ENCODE results near the gene TCF7L1. TPM values are rescaled to one million over a fixed set of nuclear protein-coding genes. Genes with fewer than 3 reads are reported as not detected.

Gene TCF7L1
- total RNA-seq, 2 experiments from 2014 or later = not detected

DNA sequence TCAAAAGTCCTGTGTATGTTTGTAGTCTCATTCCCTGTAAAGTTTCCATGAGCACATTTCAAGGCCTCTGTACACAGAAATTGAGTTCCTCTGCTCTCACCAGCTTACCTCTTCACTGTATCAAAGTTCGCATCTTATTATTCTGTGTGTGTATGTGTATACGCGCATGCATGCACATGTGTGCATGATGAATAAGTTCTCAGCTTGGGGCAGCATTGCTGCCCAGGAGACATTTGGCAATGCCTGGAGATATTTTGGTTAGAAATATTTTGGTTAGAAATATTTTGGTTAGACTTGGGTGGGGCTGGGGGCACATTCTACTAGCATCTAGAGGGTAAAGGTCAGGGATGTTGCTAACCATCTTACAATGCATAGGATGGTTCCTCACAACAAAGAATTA is 23.4 kb downstream of the TCF7L1 start:
- intact Hi-C loops (cut with DNase I, micrococcal nuclease) = no loop called here
- no peaks in the 10 kb centered on the region for H3K4me1 ChIP-seq (ENCODE audit: insufficient read depth, low read length)
- Mint-ChIP-seq H3K4me3 (no peak overlapping the region), H3K9me3 (no peaks in the 10 kb centered on the region), H3K27me3 (peaks cover 5% of the 10 kb centered on the region), H3K4me1 (ENCODE audit: low read depth) (no peaks in the 10 kb centered on the region), H3K27ac (no peak overlapping the region), H3K36me3 (ENCODE audit: low read depth) (no peaks in the 10 kb centered on the region)
- H3K27me3 ChIP-seq (ENCODE audit: control insufficient read depth in 1 of 2, insufficient read depth in 2 of 2, low read length in 2 of 2) = no peaks in the 10 kb centered on the region
- ChIA-PET CTCF (no interaction called here), POLR2A (no interaction called here)
- ATAC-seq (ENCODE audit: poor library complexity) (no peak), DNase-seq (no peak)
- H3K9me3 ChIP-seq (ENCODE audit: control insufficient read depth in 1 of 2, insufficient read depth in 1 of 2, low read length in 2 of 2) = no peaks in the 10 kb centered on the region
- no peak overlapping the region for H3K4me3 ChIP-seq (ENCODE audit: low read length)
- TF ChIP-seq, protein P1, sequence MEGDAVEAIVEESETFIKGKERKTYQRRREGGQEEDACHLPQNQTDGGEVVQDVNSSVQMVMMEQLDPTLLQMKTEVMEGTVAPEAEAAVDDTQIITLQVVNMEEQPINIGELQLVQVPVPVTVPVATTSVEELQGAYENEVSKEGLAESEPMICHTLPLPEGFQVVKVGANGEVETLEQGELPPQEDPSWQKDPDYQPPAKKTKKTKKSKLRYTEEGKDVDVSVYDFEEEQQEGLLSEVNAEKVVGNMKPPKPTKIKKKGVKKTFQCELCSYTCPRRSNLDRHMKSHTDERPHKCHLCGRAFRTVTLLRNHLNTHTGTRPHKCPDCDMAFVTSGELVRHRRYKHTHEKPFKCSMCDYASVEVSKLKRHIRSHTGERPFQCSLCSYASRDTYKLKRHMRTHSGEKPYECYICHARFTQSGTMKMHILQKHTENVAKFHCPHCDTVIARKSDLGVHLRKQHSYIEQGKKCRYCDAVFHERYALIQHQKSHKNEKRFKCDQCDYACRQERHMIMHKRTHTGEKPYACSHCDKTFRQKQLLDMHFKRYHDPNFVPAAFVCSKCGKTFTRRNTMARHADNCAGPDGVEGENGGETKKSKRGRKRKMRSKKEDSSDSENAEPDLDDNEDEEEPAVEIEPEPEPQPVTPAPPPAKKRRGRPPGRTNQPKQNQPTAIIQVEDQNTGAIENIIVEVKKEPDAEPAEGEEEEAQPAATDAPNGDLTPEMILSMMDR (IDR thresholded peaks at IDR 0.05) = no peak
- no peaks in the 10 kb centered on the region for H3K36me3 ChIP-seq (ENCODE audit: insufficient read depth, low read length)
- H3K27ac ChIP-seq (ENCODE audit: low read depth in 1 of 2, low read length in 2 of 2) = no peak overlapping the region

DNA sequence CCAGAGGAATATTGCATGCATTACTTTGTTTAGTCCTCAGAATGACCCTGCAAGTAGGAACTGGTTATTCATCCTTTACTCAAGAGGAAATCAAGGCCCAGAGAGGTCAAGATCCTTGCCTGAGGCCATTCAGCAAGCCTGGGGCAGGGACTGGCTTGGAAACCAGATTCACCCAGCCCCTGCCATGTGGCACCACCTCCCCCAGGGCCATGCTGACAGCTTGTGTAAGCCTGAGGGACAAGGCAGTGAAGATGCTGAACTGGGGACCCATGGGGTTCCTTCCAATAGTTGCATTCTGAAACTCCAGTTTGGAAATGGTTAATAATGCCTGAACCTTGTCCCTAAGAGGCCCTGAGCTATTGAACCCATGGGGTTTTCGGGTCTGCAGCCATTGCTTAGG is 24.2 kb downstream of the TCF7L1 start:
- TF ChIP-seq, protein P1 (IDR thresholded peaks at IDR 0.05) = no peak
- Mint-ChIP-seq H3K4me1 (ENCODE audit: low read depth) (no peaks in the 10 kb centered on the region), H3K27ac (no peak overlapping the region), H3K27me3 (peaks cover 6% of the 10 kb centered on the region), H3K9me3 (no peaks in the 10 kb centered on the region), H3K4me3 (no peak overlapping the region), H3K36me3 (ENCODE audit: low read depth) (no peaks in the 10 kb centered on the region)
- H3K9me3 ChIP-seq (ENCODE audit: control insufficient read depth in 1 of 2, insufficient read depth in 1 of 2, low read length in 2 of 2) = no peaks in the 10 kb centered on the region
- intact Hi-C loops (cut with DNase I, micrococcal nuclease) = no loop called here
- no peak overlapping the region for H3K27ac ChIP-seq (ENCODE audit: low read depth in 1 of 2, low read length in 2 of 2)
- no peak for ATAC-seq (ENCODE audit: poor library complexity)
- no peaks in the 10 kb centered on the region for H3K27me3 ChIP-seq (ENCODE audit: control insufficient read depth in 1 of 2, insufficient read depth in 2 of 2, low read length in 2 of 2)
- DNase-seq = no peak
- ChIA-PET CTCF (no interaction called here), POLR2A (no interaction called here)
- no peaks in the 10 kb centered on the region for H3K4me1 ChIP-seq (ENCODE audit: insufficient read depth, low read length)
- no peaks in the 10 kb centered on the region for H3K36me3 ChIP-seq (ENCODE audit: insufficient read depth, low read length)
- no peak overlapping the region for H3K4me3 ChIP-seq (ENCODE audit: low read length)

DNA sequence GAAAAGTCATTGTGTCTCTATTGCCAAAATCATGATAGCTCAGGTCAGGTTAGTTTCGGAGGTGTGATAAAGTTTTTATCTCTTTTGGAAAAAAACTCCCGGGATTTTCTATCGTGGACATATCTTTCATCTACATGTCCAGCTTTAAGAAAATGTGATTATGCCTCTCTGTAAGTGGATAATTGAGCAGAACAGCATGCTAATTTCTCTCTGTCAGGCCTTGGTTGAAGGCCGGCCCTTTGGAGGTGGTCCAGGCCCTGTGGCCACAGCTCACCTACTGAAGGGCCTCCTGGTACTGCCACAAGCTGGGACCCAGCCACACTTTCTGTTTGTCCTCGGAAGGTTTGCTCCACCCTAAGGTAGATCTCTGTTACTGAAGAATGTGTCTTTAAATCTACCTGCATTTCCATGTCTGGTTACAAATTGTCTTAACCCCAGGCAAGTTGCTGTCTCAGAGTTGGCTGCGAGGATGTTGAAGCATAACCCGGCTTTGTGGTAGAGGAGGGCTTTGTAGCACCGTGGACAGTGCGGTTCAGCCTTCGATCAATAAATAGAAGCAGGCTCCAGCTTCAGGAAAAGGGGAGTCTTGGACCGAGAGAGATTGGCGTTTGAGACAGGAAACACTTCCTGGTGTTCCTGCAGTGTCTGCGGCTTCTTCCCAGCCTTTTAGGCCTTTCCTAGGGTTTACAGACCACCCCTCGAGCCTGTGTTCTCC is 25.5 kb downstream of the TCF7L1 start:
- no peaks in the 10 kb centered on the region for H3K27me3 ChIP-seq (ENCODE audit: control insufficient read depth in 1 of 2, insufficient read depth in 2 of 2, low read length in 2 of 2)
- Mint-ChIP-seq H3K27ac (no peak overlapping the region), H3K4me3 (no peak overlapping the region), H3K36me3 (ENCODE audit: low read depth) (no peaks in the 10 kb centered on the region), H3K9me3 (no peaks in the 10 kb centered on the region), H3K27me3 (peaks cover 6% of the 10 kb centered on the region), H3K4me1 (ENCODE audit: low read depth) (no peaks in the 10 kb centered on the region)
- DNase-seq (no peak), ATAC-seq (ENCODE audit: poor library complexity) (no peak)
- intact Hi-C loops (cut with DNase I, micrococcal nuclease) = no loop called here
- ChIA-PET CTCF (no interaction called here), POLR2A (no interaction called here)
- no peak overlapping the region for H3K4me3 ChIP-seq (ENCODE audit: low read length)
- TF ChIP-seq, protein P1 (IDR thresholded peaks at IDR 0.05) = no peak
- H3K27ac ChIP-seq (ENCODE audit: low read depth in 1 of 2, low read length in 2 of 2) = no peak overlapping the region
- H3K36me3 ChIP-seq (ENCODE audit: insufficient read depth, low read length) = no peaks in the 10 kb centered on the region
- H3K4me1 ChIP-seq (ENCODE audit: insufficient read depth, low read length) = no peaks in the 10 kb centered on the region
- H3K9me3 ChIP-seq (ENCODE audit: control insufficient read depth in 1 of 2, insufficient read depth in 1 of 2, low read length in 2 of 2) = no peaks in the 10 kb centered on the region
